NB4 (cell line): ENCODE measurements around the gene MAU2.

ENCODE experiments used
- CTCF ChIP-seq: IDR thresholded peaks from one replicate; pipeline ENCODE4 v1.5.1; 2012; ENCODE audit warnings: low read depth, low read length
- MAX ChIP-seq: IDR thresholded peaks from 2 replicates; pipeline ENCODE4 v1.6.1; 2011; ENCODE audit warnings: low read depth, low read length
- POLR2A ChIP-seq: IDR thresholded peaks from 2 replicates; pipeline ENCODE4 v1.6.1; 2011; ENCODE audit warnings: mild to moderate bottlenecking; ENCODE audit not compliant: insufficient read length; ENCODE audit errors: extremely low read depth

DNA sequence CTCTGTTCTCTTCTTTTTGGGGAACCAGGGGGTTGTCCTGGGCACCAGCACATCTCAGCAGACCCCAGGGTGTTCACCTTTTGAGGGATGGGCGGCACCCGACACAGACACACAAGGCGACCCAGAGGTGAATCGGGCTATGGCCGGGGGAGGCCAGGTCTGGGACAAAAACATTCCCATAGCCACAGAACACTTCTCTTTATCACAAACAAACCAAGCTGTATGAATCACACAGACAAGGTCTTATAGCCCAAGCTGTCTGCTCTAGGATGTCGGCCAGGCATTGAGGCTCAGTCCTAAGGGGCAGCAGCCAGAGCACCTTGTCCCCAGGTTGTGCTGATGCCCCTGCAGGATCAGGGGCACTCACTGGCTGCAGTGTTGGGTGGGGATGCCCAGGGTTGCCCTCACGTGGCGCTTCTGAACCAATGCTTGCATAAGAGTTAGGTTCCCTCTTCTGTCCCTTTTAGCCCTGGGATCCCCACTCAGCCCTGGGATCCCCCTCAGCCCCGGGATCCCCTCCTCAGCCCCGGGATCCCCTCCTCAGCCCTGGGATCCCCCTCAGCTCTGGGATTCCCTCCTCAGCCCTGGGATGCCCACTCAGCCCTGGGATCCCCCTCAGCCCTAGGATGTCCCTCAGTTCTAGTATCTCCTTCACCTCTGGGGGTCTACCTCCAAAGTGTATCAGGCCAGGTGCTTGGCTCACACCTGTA, 26.9 kb downstream of the MAU2 start:
- no peak for TF ChIP-seq CTCF
- TF ChIP-seq POLR2A, result no peak
- TF ChIP-seq MAX, result no peak
